Dorsolateral prefrontal cortex (tissue), 118 donors: ENCODE measurements around the gene SERPINB2. TPM values are rescaled to one million over a fixed set of nuclear protein-coding genes. Genes with fewer than 3 reads are reported as not detected.

Experiments used
- total RNA-seq, 120 experiments: library from RNA; stranded (reverse); gene quantifications; one replicate each; pipeline versions ENCODE4 v1.2.3 to v1.2.4, GENCODE V29; 2022

Gene SERPINB2
- total RNA-seq, 120 experiments from 2014 or later = 0.21 to 3.6 (median 0.66) TPM; not detected in 98

Other genes starting within 250 kb of the SERPINB2 start
- 1 to 10 TPM in 1 of 120 experiments, under 1 TPM in 1, not detected in 118; 0.59 to 1.4 TPM for gene SERPINB4, start 243.4 kb upstream of the SERPINB2 start, total RNA-seq
- gene SERPINB3, start 225.8 kb upstream of the SERPINB2 start, total RNA-seq = not detected
- not detected for gene SERPINB11, start 184.7 kb upstream of the SERPINB2 start, total RNA-seq
- under 1 TPM in 1 of 120 experiments, not detected in 119; 0.26 TPM for gene SERPINB7, start 112.3 kb upstream of the SERPINB2 start, total RNA-seq
- 1 to 10 TPM in 1 of 120 experiments, under 1 TPM in 4, not detected in 115; 0.26 to 1.6 (median 0.63) TPM for gene SERPINB10, start 20.3 kb downstream of the SERPINB2 start, total RNA-seq
- gene HMSD, start 61.6 kb downstream of the SERPINB2 start, total RNA-seq = 10 to 100 TPM in 7 of 120 experiments, 1 to 10 TPM in 94, under 1 TPM in 17, not detected in 2; 0.28 to 19.8 (median 3.0) TPM
- 10 to 100 TPM in 6 of 120 experiments, 1 to 10 TPM in 114; 1.8 to 12.8 (median 5.7) TPM for gene SERPINB8, start 82.4 kb downstream of the SERPINB2 start, total RNA-seq